ENCODE measurements around the gene TTC3.

The TTC3 gene

DNA sequence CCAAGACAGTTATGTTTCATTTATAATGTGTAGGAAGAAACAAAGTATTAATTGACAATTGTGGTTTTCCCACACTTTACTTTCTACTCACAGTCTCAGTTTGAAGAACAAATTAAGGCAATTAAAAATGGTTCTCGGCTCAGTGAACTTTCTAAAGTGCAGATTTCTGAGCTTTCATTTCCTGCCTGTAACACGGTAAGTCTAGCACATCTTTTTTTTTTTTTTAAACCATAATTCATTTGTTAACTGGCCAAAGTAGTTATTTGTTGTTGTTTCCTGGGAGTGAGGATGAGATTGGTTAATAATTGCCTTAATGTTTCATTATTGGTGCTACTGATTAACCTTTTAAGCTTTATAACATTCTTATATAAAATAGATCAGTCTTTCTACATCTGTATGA, 119.0 kb downstream of the TTC3 start:
- no peaks in the 10 kb centered on the region for H3K9me3 ChIP-seq (ENCODE audit: control insufficient read depth, insufficient read depth, low read depth, low read length)
- ChIA-PET POLR2A (no interaction called here), CTCF (interaction anchor here (0.7 to 0.8 kb wide), 2 partner anchors 60 to 417 kb away, joined by 3 read pairs; no protein-coding TSS in a partner anchor)
- TF ChIP-seq, protein P1, sequence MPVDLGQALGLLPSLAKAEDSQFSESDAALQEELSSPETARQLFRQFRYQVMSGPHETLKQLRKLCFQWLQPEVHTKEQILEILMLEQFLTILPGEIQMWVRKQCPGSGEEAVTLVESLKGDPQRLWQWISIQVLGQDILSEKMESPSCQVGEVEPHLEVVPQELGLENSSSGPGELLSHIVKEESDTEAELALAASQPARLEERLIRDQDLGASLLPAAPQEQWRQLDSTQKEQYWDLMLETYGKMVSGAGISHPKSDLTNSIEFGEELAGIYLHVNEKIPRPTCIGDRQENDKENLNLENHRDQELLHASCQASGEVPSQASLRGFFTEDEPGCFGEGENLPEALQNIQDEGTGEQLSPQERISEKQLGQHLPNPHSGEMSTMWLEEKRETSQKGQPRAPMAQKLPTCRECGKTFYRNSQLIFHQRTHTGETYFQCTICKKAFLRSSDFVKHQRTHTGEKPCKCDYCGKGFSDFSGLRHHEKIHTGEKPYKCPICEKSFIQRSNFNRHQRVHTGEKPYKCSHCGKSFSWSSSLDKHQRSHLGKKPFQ (tag by site-specific recombination; IDR thresholded peaks at IDR 0.05), result no peak
- TF ChIP-seq SETDB1 (IDR thresholded peaks at IDR 0.05; ENCODE audit: insufficient read length, low read length), result no peak
- no peak for TF ChIP-seq ZSCAN30 (tag by site-specific recombination; IDR thresholded peaks at IDR 0.05)
- TF ChIP-seq ZNF16 (tag by site-specific recombination; IDR thresholded peaks at IDR 0.05; ENCODE audit: low read depth), result no peak
- TF ChIP-seq FEZF1 (tag by site-specific recombination; IDR thresholded peaks at IDR 0.05), result no peak
- TF ChIP-seq, protein P2, sequence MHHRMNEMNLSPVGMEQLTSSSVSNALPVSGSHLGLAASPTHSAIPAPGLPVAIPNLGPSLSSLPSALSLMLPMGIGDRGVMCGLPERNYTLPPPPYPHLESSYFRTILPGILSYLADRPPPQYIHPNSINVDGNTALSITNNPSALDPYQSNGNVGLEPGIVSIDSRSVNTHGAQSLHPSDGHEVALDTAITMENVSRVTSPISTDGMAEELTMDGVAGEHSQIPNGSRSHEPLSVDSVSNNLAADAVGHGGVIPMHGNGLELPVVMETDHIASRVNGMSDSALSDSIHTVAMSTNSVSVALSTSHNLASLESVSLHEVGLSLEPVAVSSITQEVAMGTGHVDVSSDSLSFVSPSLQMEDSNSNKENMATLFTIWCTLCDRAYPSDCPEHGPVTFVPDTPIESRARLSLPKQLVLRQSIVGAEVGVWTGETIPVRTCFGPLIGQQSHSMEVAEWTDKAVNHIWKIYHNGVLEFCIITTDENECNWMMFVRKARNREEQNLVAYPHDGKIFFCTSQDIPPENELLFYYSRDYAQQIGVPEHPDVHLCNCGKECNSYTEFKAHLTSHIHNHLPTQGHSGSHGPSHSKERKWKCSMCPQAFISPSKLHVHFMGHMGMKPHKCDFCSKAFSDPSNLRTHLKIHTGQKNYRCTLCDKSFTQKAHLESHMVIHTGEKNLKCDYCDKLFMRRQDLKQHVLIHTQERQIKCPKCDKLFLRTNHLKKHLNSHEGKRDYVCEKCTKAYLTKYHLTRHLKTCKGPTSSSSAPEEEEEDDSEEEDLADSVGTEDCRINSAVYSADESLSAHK (tag by site-specific recombination; IDR thresholded peaks at IDR 0.05), result no peak
- H3K4me3 ChIP-seq (ENCODE audit: low read depth, low read length), result no peak overlapping the region
- H3K36me3 ChIP-seq (ENCODE audit: control insufficient read depth in 2 of 2, insufficient read depth in 1 of 2, low read length in 2 of 2), result peaks cover 43 to 83% of the 10 kb centered on the region in 2 experiments
- H3K4me1 ChIP-seq (ENCODE audit: control insufficient read depth, insufficient read depth, low read length), result no peaks in the 10 kb centered on the region
- no peak overlapping the region for H3K27ac ChIP-seq (ENCODE audit: extremely low read depth, low read depth, low read length)

DNA sequence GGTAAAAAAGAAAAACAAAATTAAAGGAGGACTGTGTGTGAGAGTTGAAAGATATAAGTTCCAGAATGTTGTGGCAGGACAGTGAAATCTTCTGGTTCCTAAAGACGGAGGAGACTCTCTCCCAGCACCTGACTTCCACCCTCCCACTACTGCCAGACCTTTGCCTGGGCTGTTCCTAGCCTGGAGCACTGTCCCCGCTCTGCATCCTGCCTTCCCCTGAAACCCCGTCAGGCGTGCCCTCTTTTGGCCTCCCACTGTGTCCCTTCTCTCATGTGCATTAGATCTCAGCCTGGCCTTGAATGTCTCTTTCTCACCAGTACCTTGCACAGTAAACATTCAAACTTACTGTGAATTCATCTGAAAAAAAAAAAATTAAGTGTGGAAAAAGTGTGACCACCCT, 120.0 kb downstream of the TTC3 start:
- Histone ChIP-seq H3K4me1 (ENCODE audit: control insufficient read depth, insufficient read depth, low read length) (no peaks in the 10 kb centered on the region), H3K36me3 (ENCODE audit: control insufficient read depth in 2 of 2, insufficient read depth in 1 of 2, low read length in 2 of 2) (peaks cover 48 to 80% of the 10 kb centered on the region in 2 experiments), H3K27ac (ENCODE audit: extremely low read depth, low read depth, low read length) (no peak overlapping the region), H3K9me3 (ENCODE audit: control insufficient read depth, insufficient read depth, low read depth, low read length) (no peaks in the 10 kb centered on the region), H3K4me3 (ENCODE audit: low read depth, low read length) (no peak overlapping the region)
- ChIA-PET POLR2A (no interaction called here), CTCF (no interaction called here)
- TF ChIP-seq, protein P3, sequence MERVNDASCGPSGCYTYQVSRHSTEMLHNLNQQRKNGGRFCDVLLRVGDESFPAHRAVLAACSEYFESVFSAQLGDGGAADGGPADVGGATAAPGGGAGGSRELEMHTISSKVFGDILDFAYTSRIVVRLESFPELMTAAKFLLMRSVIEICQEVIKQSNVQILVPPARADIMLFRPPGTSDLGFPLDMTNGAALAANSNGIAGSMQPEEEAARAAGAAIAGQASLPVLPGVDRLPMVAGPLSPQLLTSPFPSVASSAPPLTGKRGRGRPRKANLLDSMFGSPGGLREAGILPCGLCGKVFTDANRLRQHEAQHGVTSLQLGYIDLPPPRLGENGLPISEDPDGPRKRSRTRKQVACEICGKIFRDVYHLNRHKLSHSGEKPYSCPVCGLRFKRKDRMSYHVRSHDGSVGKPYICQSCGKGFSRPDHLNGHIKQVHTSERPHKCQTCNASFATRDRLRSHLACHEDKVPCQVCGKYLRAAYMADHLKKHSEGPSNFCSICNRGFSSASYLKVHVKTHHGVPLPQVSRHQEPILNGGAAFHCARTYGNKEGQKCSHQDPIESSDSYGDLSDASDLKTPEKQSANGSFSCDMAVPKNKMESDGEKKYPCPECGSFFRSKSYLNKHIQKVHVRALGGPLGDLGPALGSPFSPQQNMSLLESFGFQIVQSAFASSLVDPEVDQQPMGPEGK (tag by site-specific recombination; IDR thresholded peaks at IDR 0.05), result no peak
- no peak for TF ChIP-seq ZSCAN16 (tag by site-specific recombination; IDR thresholded peaks at IDR 0.05)
- TF ChIP-seq OSR2 (tag by site-specific recombination; IDR thresholded peaks at IDR 0.05), result no peak
- TF ChIP-seq ZNF837 (tag by site-specific recombination; IDR thresholded peaks at IDR 0.05), result no peak
- no peak for TF ChIP-seq ZNF624 (tag by site-specific recombination; IDR thresholded peaks at IDR 0.05)
- TF ChIP-seq HIC1 (tag by site-specific recombination; IDR thresholded peaks at IDR 0.05), result no peak
- TF ChIP-seq ZNF585B (tag by site-specific recombination; IDR thresholded peaks at IDR 0.05), result no peak
- TF ChIP-seq, protein P4, sequence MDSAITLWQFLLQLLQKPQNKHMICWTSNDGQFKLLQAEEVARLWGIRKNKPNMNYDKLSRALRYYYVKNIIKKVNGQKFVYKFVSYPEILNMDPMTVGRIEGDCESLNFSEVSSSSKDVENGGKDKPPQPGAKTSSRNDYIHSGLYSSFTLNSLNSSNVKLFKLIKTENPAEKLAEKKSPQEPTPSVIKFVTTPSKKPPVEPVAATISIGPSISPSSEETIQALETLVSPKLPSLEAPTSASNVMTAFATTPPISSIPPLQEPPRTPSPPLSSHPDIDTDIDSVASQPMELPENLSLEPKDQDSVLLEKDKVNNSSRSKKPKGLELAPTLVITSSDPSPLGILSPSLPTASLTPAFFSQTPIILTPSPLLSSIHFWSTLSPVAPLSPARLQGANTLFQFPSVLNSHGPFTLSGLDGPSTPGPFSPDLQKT (IDR thresholded peaks at IDR 0.05; ENCODE audit: borderline replicate concordance, low read depth, low read length), result no peak
- TF ChIP-seq ZNF510 (tag by site-specific recombination; IDR thresholded peaks at IDR 0.05; ENCODE audit: insufficient replicate concordance), result no peak
- TF ChIP-seq PRDM1 (tag by site-specific recombination; IDR thresholded peaks at IDR 0.05), result no peak
- no peak for TF ChIP-seq ZNF561 (tag by site-specific recombination; IDR thresholded peaks at IDR 0.05; ENCODE audit: borderline replicate concordance)
- TF ChIP-seq, protein P5, sequence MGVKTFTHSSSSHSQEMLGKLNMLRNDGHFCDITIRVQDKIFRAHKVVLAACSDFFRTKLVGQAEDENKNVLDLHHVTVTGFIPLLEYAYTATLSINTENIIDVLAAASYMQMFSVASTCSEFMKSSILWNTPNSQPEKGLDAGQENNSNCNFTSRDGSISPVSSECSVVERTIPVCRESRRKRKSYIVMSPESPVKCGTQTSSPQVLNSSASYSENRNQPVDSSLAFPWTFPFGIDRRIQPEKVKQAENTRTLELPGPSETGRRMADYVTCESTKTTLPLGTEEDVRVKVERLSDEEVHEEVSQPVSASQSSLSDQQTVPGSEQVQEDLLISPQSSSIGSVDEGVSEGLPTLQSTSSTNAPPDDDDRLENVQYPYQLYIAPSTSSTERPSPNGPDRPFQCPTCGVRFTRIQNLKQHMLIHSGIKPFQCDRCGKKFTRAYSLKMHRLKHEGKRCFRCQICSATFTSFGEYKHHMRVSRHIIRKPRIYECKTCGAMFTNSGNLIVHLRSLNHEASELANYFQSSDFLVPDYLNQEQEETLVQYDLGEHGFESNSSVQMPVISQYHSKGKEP (tag by site-specific recombination; IDR thresholded peaks at IDR 0.05), result no peak
- TF ChIP-seq SCRT1 (tag by site-specific recombination; IDR thresholded peaks at IDR 0.05; ENCODE audit: borderline replicate concordance), result no peak
- TF ChIP-seq, protein P6, sequence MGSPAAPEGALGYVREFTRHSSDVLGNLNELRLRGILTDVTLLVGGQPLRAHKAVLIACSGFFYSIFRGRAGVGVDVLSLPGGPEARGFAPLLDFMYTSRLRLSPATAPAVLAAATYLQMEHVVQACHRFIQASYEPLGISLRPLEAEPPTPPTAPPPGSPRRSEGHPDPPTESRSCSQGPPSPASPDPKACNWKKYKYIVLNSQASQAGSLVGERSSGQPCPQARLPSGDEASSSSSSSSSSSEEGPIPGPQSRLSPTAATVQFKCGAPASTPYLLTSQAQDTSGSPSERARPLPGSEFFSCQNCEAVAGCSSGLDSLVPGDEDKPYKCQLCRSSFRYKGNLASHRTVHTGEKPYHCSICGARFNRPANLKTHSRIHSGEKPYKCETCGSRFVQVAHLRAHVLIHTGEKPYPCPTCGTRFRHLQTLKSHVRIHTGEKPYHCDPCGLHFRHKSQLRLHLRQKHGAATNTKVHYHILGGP (tag by site-specific recombination; IDR thresholded peaks at IDR 0.05), result no peak
- TF ChIP-seq, protein P7, sequence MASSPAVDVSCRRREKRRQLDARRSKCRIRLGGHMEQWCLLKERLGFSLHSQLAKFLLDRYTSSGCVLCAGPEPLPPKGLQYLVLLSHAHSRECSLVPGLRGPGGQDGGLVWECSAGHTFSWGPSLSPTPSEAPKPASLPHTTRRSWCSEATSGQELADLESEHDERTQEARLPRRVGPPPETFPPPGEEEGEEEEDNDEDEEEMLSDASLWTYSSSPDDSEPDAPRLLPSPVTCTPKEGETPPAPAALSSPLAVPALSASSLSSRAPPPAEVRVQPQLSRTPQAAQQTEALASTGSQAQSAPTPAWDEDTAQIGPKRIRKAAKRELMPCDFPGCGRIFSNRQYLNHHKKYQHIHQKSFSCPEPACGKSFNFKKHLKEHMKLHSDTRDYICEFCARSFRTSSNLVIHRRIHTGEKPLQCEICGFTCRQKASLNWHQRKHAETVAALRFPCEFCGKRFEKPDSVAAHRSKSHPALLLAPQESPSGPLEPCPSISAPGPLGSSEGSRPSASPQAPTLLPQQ (tag by site-specific recombination; IDR thresholded peaks at IDR 0.05), result no peak
